ENCODE results near the gene ABHD12.

Gene ABHD12

GRCh38 chr20:25306991-25307903, 83.4 kb downstream of the ABHD12 start:
- no peak for DNase-seq (ENCODE audit: low spot score)

DNA sequence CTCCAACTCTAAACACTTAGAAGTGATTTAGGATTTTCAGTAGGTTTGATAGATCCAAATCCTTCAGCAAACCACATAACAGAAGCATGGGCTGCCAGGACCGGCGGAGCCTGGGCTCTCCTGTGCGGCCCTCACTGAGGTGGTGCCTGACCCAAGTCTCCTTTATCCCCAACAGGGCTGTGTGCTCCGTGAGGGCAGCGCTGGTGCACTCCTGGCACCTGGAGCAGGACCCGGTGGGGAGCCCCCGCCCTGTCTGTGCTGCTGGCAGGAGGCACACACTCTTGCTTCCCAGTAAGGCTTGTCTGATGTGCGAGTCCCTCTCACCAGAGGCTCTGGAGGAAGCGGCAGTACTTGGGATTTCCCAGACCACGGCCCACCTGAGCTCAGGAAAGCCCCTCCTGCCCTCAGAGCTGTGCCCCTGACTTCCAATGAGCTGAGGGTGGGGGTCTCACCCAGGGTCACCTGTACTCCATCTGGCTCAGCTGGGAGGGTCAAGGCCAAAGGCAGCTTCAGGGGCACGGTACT, 86.5 kb downstream of the ABHD12 start:
- DNase-seq (ENCODE audit: low spot score), result no peak

GRCh38 chr20:25303292-25304024, 87.2 kb downstream of the ABHD12 start:
- no peak for DNase-seq (ENCODE audit: low spot score)

DNA sequence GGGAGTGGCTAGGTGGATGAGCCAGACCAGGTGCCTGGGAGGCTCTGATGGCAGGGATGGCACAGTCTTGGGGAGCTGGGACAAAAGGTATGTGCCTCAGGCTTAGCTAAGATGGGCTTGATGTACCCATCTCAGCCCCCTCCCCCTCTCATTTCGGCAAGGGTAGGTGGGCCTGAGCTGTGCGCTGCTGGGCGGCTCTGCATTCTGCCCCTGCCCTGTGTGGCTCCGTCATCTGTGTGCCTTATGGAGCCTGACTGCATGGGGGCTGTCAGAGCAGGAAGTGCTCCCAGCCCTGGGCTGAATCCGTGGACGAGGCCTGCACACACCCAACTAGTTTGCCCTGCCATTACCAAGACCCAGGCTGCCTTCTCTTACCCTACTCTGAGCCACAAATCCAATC, 88.0 kb downstream of the ABHD12 start:
- DNase-seq (ENCODE audit: low spot score), result no peak

DNA sequence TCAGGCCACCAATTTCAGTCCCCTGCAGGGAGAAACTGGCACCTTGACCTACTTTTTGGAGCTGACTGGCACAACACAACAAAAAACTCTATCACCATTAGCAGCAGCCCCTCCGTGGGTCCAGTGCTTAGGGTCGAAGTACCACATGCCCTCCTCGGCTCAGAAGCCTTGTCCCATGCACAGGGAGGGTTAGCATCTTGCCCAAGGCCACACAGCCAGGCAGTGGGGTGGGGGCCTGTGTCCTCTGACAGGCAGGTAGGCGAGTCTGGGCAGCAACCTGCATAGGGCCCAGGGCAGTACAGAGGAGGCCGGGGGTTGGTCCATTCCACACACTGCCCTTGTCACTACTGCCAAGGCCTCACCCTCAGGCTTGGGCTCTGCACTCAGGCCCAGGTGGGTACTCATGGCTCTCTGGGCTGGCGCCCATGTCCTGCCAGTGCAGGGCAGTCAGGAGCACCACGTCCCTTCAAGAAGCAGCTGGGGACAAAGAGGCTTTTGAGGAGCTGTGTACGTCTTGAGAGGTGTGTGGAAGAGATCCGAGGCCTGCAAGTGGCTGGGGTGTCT, 89.2 kb downstream of the ABHD12 start:
- DNase-seq (ENCODE audit: low spot score), result no peak

- no peak for DNase-seq (ENCODE audit: low spot score)
Observed at GRCh38 chr20:25300496-25301170, 90.0 kb downstream of the ABHD12 start.

DNA sequence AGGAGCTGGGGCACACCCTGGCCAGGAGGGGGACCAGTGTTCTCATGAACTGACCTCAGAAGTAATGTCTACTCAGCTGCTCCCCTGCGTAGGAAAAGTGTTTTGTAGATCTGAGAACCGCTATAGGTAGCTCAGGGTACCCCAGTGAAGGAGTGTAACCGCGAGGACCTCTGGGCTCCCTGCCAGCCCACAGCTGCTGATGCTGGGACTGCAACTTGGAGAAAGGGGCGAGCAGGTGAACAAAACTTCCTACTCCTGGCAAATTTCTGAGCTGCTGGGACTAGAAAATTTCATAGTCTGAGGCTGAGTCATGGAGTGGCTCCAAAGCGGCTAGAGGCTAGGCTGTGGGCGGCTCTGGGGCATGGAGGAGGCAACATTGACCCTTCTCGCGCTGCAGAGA, 90.8 kb downstream of the ABHD12 start:
- DNase-seq (ENCODE audit: low spot score), result no peak

GRCh38 chr20:25297141-25297905, 93.3 kb downstream of the ABHD12 start:
- no peak for DNase-seq (ENCODE audit: low spot score)

GRCh38 chr20:25296094-25297093, 94.2 kb downstream of the ABHD12 start:
- no peak for DNase-seq (ENCODE audit: low spot score)

- DNase-seq (ENCODE audit: low spot score), result peak; percentile 37
Observed at GRCh38 chr20:25295386-25296093, 95.1 kb downstream of the ABHD12 start.

DNA sequence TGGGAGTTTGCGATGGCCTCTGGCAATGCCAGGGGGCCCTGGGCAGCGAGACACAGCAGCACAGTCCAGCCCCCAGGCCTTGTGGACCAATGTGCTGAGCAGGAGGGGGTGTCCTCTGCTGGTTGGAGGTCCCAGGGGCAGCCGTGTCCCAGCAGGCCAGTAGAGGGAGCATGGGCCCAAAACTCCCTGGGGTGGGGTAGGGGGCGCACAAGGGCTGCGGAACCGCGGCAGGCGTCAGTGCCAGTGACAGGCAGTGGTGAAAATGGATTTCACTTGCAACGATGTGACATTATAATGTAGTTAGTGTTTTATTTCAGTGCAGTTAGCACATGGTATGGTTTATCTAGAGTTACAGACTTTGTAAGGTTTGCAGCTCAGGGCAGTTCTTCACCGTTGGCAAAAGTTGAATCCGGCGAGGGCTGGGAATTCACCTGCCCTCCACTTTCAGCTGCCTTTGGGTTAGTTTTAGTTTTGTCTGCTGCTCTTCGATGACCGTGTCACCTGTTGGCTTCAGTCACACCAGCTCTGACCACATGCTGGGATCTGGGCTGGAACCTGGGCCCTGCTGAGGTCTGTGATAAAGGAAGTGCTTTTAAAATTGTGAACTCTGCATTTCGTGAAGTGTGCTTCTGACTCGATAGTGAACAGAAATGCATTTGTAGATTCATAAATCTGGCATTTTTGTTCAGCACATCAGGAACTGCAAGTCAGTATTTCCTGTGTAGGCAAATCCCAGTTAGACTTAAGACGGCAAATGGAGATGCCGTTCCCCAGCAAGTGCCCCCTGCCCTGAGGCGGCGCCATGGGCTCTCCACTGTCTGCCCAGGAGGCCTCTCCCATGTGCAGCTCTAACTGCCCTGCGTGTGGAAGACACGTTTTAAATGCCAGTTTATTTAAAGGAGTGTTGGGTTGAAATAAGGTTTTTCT, 95.9 kb downstream of the ABHD12 start:
- no peak for DNase-seq (ENCODE audit: low spot score)

- no peak for DNase-seq (ENCODE audit: low spot score)
Observed at GRCh38 chr20:25293910-25294458, 96.7 kb downstream of the ABHD12 start.

DNA sequence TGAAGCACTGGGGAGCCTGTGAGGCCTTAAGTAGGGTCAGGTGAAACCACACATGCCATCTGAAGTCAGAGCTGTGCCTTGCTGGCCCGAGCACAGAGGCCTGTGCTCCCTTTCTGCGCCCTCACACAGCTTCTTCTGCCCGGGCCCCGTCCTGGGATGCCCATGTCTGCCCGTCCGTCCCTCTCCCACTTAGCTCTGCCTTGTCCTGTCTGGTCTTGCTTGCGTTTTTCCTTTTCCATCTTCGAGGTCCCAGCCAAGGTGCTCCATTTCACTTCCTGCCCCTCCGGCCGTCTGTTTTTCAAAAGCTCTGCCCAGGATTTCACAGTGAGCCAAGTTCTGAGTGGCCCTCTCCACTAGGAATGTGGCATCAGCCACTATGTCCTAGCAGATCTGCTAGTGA, 97.1 kb downstream of the ABHD12 start:
- DNase-seq (ENCODE audit: low spot score), result no peak

GRCh38 chr20:25292176-25292891, 98.3 kb downstream of the ABHD12 start:
- DNase-seq (ENCODE audit: low spot score), result no peak

- no peak for DNase-seq (ENCODE audit: low spot score)
Observed at GRCh38 chr20:25291432-25292133, 99.1 kb downstream of the ABHD12 start.

DNA sequence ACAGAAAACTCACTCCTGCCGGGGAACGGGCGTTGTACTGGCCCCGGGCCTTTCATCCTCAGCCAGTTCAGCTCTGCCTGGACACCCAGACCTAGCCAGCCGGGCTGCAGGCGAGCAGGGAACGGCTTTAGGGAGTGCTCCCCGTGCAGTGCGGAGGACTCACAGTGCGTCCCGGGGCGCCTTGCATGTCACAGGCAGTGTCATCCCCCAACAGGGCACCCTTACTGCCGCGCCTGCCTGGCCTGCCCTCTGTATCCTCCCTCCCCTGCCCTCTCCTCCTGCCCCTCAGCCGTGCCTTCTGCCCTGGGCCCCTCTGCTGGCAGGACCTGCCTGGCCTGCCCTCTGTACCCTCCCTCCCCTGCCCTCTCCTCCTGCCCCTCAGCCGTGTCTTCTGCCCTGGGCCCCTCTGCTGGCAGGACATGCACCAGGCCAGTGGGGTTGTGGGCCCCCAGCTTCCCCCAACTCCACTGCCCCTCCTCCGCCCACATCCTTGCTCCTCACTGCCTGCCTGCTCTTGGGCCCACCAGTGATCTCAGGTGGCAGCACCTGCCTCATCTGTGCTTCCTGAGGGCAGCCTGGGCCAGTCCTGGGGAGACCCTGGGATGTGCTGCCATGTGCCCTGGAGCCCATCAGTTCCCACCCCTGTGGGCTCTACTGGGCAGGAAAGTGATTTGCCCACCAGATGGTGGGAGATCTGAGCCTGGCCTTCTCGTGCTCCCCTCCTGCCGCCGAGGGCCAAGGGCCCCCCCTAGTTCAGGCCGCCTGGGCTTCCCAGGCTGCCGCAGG, 99.8 kb downstream of the ABHD12 start:
- no peak for DNase-seq (ENCODE audit: low spot score)

Data from LoVo (cell line).